Measurements from ENCODE around the gene RBM43.

- TF ChIP-seq CTCF (IDR thresholded peaks at IDR 0.05) (no peak), POLR2A (IDR thresholded peaks at IDR 0.05) (no peak)
These were observed 61.4 kb downstream of the RBM43 start for GRCh38 chr2:151200277-151200676.

Measured in heart left ventricle (tissue), 13 donors.